ENCODE data around the gene EARS2. TPM values are rescaled to one million over a fixed set of nuclear protein-coding genes. Genes with fewer than 3 reads are reported as not detected.

The EARS2 gene
- total and polyA plus RNA-seq, 9 donors: 9.5 to 29.0 (median 18.5) TPM

GRCh38 chr16:23537390-23537789 lies 19.8 kb downstream of the EARS2 start:
- TF ChIP-seq CTCF (IDR thresholded peaks at IDR 0.05) (no peak), POLR2A (IDR thresholded peaks at IDR 0.05) (no peak), EP300 (IDR thresholded peaks at IDR 0.05) (no peak)
- Histone ChIP-seq H3K36me3 (no peaks in the 10 kb centered on the region), H3K4me3 (no peak overlapping the region), H3K9me3 (no peaks in the 10 kb centered on the region), H3K27me3 (no peaks in the 10 kb centered on the region), H3K27ac (no peak overlapping the region), H3K4me1 (ENCODE audit: insufficient read depth) (no peaks in the 10 kb centered on the region)
- intact Hi-C loops (cut with DNase I): no loop called here
- no peak for DNase-seq
- 62 to 76% (median 68%) methylated on average over 3 of the region's 3 CpGs for WGBS, 3 donors

- H3K36me3 ChIP-seq: no peaks in the 10 kb centered on the region
- H3K9me3 ChIP-seq: no peaks in the 10 kb centered on the region
- H3K27me3 ChIP-seq: no peaks in the 10 kb centered on the region
- WGBS, 3 donors: 81 to 87% (median 82%) methylated on average over 2 of the region's 2 CpGs
- intact Hi-C loops (cut with DNase I): no loop called here
- no peak overlapping the region for H3K4me3 ChIP-seq
- no peak overlapping the region for H3K27ac ChIP-seq
- DNase-seq: no peak
- TF ChIP-seq POLR2A (IDR thresholded peaks at IDR 0.05): no peak
- TF ChIP-seq EP300 (IDR thresholded peaks at IDR 0.05): no peak
- TF ChIP-seq CTCF (IDR thresholded peaks at IDR 0.05): no peak
- H3K4me1 ChIP-seq (ENCODE audit: insufficient read depth): no peaks in the 10 kb centered on the region
These were observed 21.2 kb downstream of the EARS2 start for GRCh38 chr16:23535901-23536300.

GRCh38 chr16:23534868-23535860 lies 22.0 kb downstream of the EARS2 start:
- Histone ChIP-seq H3K4me1 (ENCODE audit: insufficient read depth) (no peaks in the 10 kb centered on the region), H3K27ac (no peak overlapping the region), H3K27me3 (no peaks in the 10 kb centered on the region), H3K36me3 (no peaks in the 10 kb centered on the region), H3K4me3 (no peak overlapping the region), H3K9me3 (no peaks in the 10 kb centered on the region)
- DNase-seq: no peak
- TF ChIP-seq POLR2A (IDR thresholded peaks at IDR 0.05) (no peak), EP300 (IDR thresholded peaks at IDR 0.05) (no peak), CTCF (IDR thresholded peaks at IDR 0.05) (no peak)
- intact Hi-C loops (cut with DNase I): no loop called here
- 93 to 95% (median 93%) methylated on average over 19 of the region's 19 CpGs for WGBS, 3 donors

- no peak overlapping the region for H3K4me3 ChIP-seq
- DNase-seq: no peak
- H3K27me3 ChIP-seq: no peaks in the 10 kb centered on the region
- TF ChIP-seq POLR2A (IDR thresholded peaks at IDR 0.05) (no peak), CTCF (IDR thresholded peaks at IDR 0.05) (no peak), EP300 (IDR thresholded peaks at IDR 0.05) (no peak)
- no peaks in the 10 kb centered on the region for H3K9me3 ChIP-seq
- H3K27ac ChIP-seq: no peak overlapping the region
- H3K4me1 ChIP-seq (ENCODE audit: insufficient read depth): no peaks in the 10 kb centered on the region
- intact Hi-C loops (cut with DNase I): no loop called here
- WGBS, 3 donors: 81 to 92% (median 88%) methylated on average over 1 of the region's 1 CpG
- no peaks in the 10 kb centered on the region for H3K36me3 ChIP-seq
These were observed 24.7 kb downstream of the EARS2 start for GRCh38 chr16:23532448-23532847.

Data from ovary (tissue), 9 donors.